GM23338 (cell line): ENCODE results near the gene THY1.

Experiments used
- POLR2AphosphoS5 ChIP-seq: IDR thresholded peaks from 2 replicates; pipeline ENCODE4 v1.6.1; 2016; ENCODE audit warnings: antibody characterized with exemption, low read depth
- ZNF331 ChIP-seq: fragments of 250-450 bp; sonication (Bioruptor Pico); IDR thresholded peaks from 2 replicates; pipeline ENCODE4 v1.5.0; 2020; ENCODE audit warnings: low read depth, mild to moderate bottlenecking, moderate library complexity

- TF ChIP-seq ZNF331 (no peak), POLR2AphosphoS5 (no peak)
Observed at GRCh38 chr11:119409731-119410130, 13.2 kb downstream of the THY1 start.
